Measurements from ENCODE around the gene RASGRP1.
"Not testable (repeated sequence)": the region's sequence is repeated elsewhere in the genome, so short reads cannot be mapped to it uniquely, and the experiment has no call there.

Gene RASGRP1

GRCh38 chr15:38587214-38587613 is 22.6 kb upstream of the RASGRP1 start:
- TF ChIP-seq EZH2phosphoT487 (IDR thresholded peaks at IDR 0.05; ENCODE audit: low read depth) = no peak

GRCh38 chr15:38586005-38586404 is 21.4 kb upstream of the RASGRP1 start:
- not testable (repeated sequence) for H3K79me2 ChIP-seq (ENCODE audit: low read length); H3K4me3 ChIP-seq (ENCODE audit: low read length); H3K27ac ChIP-seq (ENCODE audit: low read length); H3K4me2 ChIP-seq (ENCODE audit: low read length); H3K27me3 ChIP-seq (ENCODE audit: low read depth, low read length); H3K9ac ChIP-seq (ENCODE audit: low read length); H3K36me3 ChIP-seq (replicated peaks; ENCODE audit: low read depth, low read length); H4K20me1 ChIP-seq (ENCODE audit: insufficient read depth, low read length); H2AFZ ChIP-seq (ENCODE audit: low read depth, low read length); H3K9me3 ChIP-seq (ENCODE audit: insufficient read depth, low read length)
- H3K4me1 ChIP-seq (ENCODE audit: low read length) = peaks cover 10% of the 10 kb centered on the region

More at GRCh38 chr15:38587214-38587613, 22.6 kb upstream of the RASGRP1 start:
- Histone ChIP-seq H2AFZ (ENCODE audit: low read depth, low read length) (peak overlapping the region; percentile 63; the same call in 1 of the 2 replicates), H3K4me2 (ENCODE audit: low read length) (peak overlapping the region; percentile 43), H3K36me3 (replicated peaks; ENCODE audit: low read depth, low read length) (no peaks in the 10 kb centered on the region), H4K20me1 (ENCODE audit: insufficient read depth, low read length) (no peaks in the 10 kb centered on the region), H3K27me3 (ENCODE audit: low read depth, low read length) (no peaks in the 10 kb centered on the region), H3K9ac (ENCODE audit: low read length) (no peak overlapping the region), H3K27ac (ENCODE audit: low read length) (no peak overlapping the region), H3K9me3 (ENCODE audit: insufficient read depth, low read length) (no peaks in the 10 kb centered on the region), H3K4me1 (ENCODE audit: low read length) (peaks cover 10% of the 10 kb centered on the region), H3K4me3 (ENCODE audit: low read length) (no peak overlapping the region), H3K79me2 (ENCODE audit: low read length) (no peaks in the 10 kb centered on the region)

- TF ChIP-seq EZH2phosphoT487 (IDR thresholded peaks at IDR 0.05; ENCODE audit: low read depth) (no peak), CTCF (IDR thresholded peaks at IDR 0.05; ENCODE audit: low read depth, low read length) (no peak)
- Histone ChIP-seq H4K20me1 (ENCODE audit: insufficient read depth, low read length) (no peaks in the 10 kb centered on the region), H3K36me3 (replicated peaks; ENCODE audit: low read depth, low read length) (no peaks in the 10 kb centered on the region), H3K27ac (ENCODE audit: low read length) (no peak overlapping the region), H2AFZ (ENCODE audit: low read depth, low read length) (no peak overlapping the region), H3K27me3 (ENCODE audit: low read depth, low read length) (no peaks in the 10 kb centered on the region), H3K4me3 (ENCODE audit: low read length) (no peak overlapping the region), H3K9ac (ENCODE audit: low read length) (no peak overlapping the region), H3K4me1 (ENCODE audit: low read length) (peaks cover 8% of the 10 kb centered on the region; the same call in 1 of the 2 replicates), H3K79me2 (ENCODE audit: low read length) (no peaks in the 10 kb centered on the region), H3K9me3 (ENCODE audit: insufficient read depth, low read length) (no peaks in the 10 kb centered on the region), H3K4me2 (ENCODE audit: low read length) (no peak overlapping the region)
Measured at GRCh38 chr15:38578626-38579025, 14.0 kb upstream of the RASGRP1 start.

GRCh38 chr15:38577424-38577987 is 12.9 kb upstream of the RASGRP1 start:
- Histone ChIP-seq H3K79me2 (ENCODE audit: low read length) (no peaks in the 10 kb centered on the region), H3K27me3 (ENCODE audit: low read depth, low read length) (no peaks in the 10 kb centered on the region), H3K36me3 (replicated peaks; ENCODE audit: low read depth, low read length) (no peaks in the 10 kb centered on the region), H3K4me2 (ENCODE audit: low read length) (no peak overlapping the region), H3K9ac (ENCODE audit: low read length) (no peak overlapping the region), H4K20me1 (ENCODE audit: insufficient read depth, low read length) (no peaks in the 10 kb centered on the region), H3K4me1 (ENCODE audit: low read length) (peaks cover 8% of the 10 kb centered on the region; the same call in 1 of the 2 replicates), H2AFZ (ENCODE audit: low read depth, low read length) (no peak overlapping the region), H3K9me3 (ENCODE audit: insufficient read depth, low read length) (no peaks in the 10 kb centered on the region), H3K27ac (ENCODE audit: low read length) (no peak overlapping the region), H3K4me3 (ENCODE audit: low read length) (no peak overlapping the region)
- TF ChIP-seq CTCF (IDR thresholded peaks at IDR 0.05; ENCODE audit: low read depth, low read length) (peak; percentile 5; the same call in 1 of the 2 replicates), EZH2phosphoT487 (IDR thresholded peaks at IDR 0.05; ENCODE audit: low read depth) (no peak)

GRCh38 chr15:38576837-38577236 is 12.2 kb upstream of the RASGRP1 start:
- no peaks in the 10 kb centered on the region for H4K20me1 ChIP-seq (ENCODE audit: insufficient read depth, low read length)
- no peak overlapping the region for H3K4me3 ChIP-seq (ENCODE audit: low read length)
- no peak overlapping the region for H2AFZ ChIP-seq (ENCODE audit: low read depth, low read length)
- no peak overlapping the region for H3K4me2 ChIP-seq (ENCODE audit: low read length)
- H3K79me2 ChIP-seq (ENCODE audit: low read length) = no peaks in the 10 kb centered on the region
- H3K9ac ChIP-seq (ENCODE audit: low read length) = no peak overlapping the region
- H3K36me3 ChIP-seq (replicated peaks; ENCODE audit: low read depth, low read length) = no peaks in the 10 kb centered on the region
- no peak overlapping the region for H3K27ac ChIP-seq (ENCODE audit: low read length)
- peaks cover 8% of the 10 kb centered on the region; the same call in 1 of the 2 replicates for H3K4me1 ChIP-seq (ENCODE audit: low read length)
- TF ChIP-seq CTCF (IDR thresholded peaks at IDR 0.05; ENCODE audit: low read depth, low read length) (no peak), EZH2phosphoT487 (IDR thresholded peaks at IDR 0.05; ENCODE audit: low read depth) (no peak)
- no peaks in the 10 kb centered on the region for H3K27me3 ChIP-seq (ENCODE audit: low read depth, low read length)
- H3K9me3 ChIP-seq (ENCODE audit: insufficient read depth, low read length) = no peaks in the 10 kb centered on the region

Data from OCI-LY3 (cell line).